Central memory CD8-positive, alpha-beta T cell (primary cell): ENCODE data around the gene ANGPTL8.

Experiments
- ATAC-seq: fragments of 150-1000 bp; cut with Tn5 transposase; replicated peaks from 2 replicates; pipeline ENCODE4 v1.10.0; 2022; ENCODE audit warnings: mild to moderate bottlenecking, moderate FRiP score, moderate number of reproducible peaks; ENCODE audit not compliant: poor library complexity, severe bottlenecking; ENCODE audit errors: extremely low read depth
- DNase-seq, 2 donors: peaks; one replicate each; pipeline ENCODE4 v3.0.0; 2021; ENCODE audit warnings: low spot score in 2 of 2
- H3K27ac Mint-ChIP-seq: one replicate; pipeline ENCODE4 v1.8.0; 2022; ENCODE audit warnings: low read depth, mild to moderate bottlenecking, moderate library complexity, mixed read lengths
- H3K27me3 Mint-ChIP-seq: one replicate; pipeline ENCODE4 v1.8.0; 2022; ENCODE audit warnings: mixed read lengths
- H3K36me3 Mint-ChIP-seq: one replicate; pipeline ENCODE4 v1.8.0; 2022; ENCODE audit warnings: mild to moderate bottlenecking, moderate library complexity, mixed read lengths; ENCODE audit not compliant: insufficient read depth
- H3K4me1 Mint-ChIP-seq: one replicate; pipeline ENCODE4 v1.8.0; 2022; ENCODE audit warnings: mixed read lengths
- H3K4me3 Mint-ChIP-seq: one replicate; pipeline ENCODE4 v1.8.0; 2022; ENCODE audit warnings: mild to moderate bottlenecking, moderate library complexity, mixed read lengths
- H3K9me3 Mint-ChIP-seq: one replicate; pipeline ENCODE4 v1.8.0; 2022; ENCODE audit warnings: mixed read lengths

ANGPTL8 gene

DNA sequence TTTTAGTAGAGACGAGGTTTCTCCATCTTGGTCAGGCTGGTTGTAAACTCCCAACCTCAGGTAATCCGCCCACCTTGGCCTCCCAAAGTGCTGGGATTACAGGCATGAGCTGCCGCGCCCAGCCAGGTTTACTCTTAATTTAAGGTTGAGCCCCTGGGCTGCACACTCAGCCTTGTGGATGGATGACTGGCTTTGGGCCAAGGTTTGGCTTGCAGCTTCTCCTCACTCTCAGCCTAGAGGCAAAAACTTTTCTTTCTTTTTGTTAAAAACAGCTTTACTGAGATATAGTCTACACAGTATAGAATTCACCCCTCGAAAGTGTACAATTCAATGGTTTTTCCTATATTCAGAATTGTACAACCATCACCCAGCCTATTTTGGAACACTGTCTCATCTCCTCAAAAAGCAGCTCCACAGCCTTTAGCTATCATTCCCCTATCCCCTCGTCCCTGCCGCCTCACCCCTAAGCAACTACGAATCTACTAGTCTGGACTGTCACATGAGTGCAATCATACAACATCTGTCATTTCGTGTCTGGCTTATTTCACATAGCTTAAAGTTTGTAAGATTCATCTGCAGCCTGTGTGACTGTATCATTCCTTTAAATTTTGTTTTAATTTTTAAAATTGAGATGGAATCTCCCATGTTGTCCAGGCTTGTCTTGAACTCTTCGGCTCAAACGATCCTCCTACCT, 42.1 kb downstream of the ANGPTL8 start:
- peaks cover 5% of the 10 kb centered on the region for H3K36me3 Mint-ChIP-seq

GRCh38 chr19:11284515-11284914, 45.1 kb downstream of the ANGPTL8 start:
- Mint-ChIP-seq H3K36me3 (peaks cover 5% of the 10 kb centered on the region), H3K4me3 (no peak overlapping the region), H3K9me3 (peaks cover 4% of the 10 kb centered on the region), H3K4me1 (peaks cover 10% of the 10 kb centered on the region), H3K27ac (no peak overlapping the region), H3K27me3 (peaks cover 39% of the 10 kb centered on the region)
- DNase-seq (no peak), ATAC-seq (no peak)

More for the DNA sequence above, 42.1 kb downstream of the ANGPTL8 start:
- peaks cover 12% of the 10 kb centered on the region for H3K4me1 Mint-ChIP-seq
- H3K27me3 Mint-ChIP-seq: peaks cover 26% of the 10 kb centered on the region
- peaks cover 5% of the 10 kb centered on the region for H3K9me3 Mint-ChIP-seq
- no peak for DNase-seq
- no peak overlapping the region for H3K4me3 Mint-ChIP-seq
- ATAC-seq: no peak
- H3K27ac Mint-ChIP-seq: no peak overlapping the region

GRCh38 chr19:11286312-11286974, 47.0 kb downstream of the ANGPTL8 start:
- Mint-ChIP-seq H3K36me3 (no peaks in the 10 kb centered on the region), H3K27ac (no peak overlapping the region), H3K4me3 (no peak overlapping the region), H3K4me1 (peaks cover 4% of the 10 kb centered on the region), H3K27me3 (peaks cover 39% of the 10 kb centered on the region), H3K9me3 (no peaks in the 10 kb centered on the region)
- ATAC-seq (no peak), DNase-seq (no peak)

DNA sequence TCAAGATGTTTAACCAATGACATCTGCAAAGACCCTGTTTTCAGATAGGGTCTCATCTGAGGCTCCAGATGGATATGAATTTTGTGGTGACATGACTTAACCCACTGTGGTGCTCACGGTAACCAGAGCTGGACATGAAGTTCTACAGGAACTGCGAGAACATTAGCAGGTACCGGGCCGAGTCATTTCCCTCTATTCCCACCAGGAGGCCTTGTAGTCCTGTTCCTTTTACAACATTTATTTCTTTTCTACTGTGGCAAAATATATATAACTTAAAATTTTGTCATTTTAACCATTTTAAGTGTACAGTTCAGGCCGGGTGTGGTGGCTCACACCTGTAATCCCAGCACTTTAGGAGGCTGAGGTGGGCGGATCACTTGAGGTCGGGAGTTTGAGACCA, 48.9 kb downstream of the ANGPTL8 start:
- no peaks in the 10 kb centered on the region for H3K9me3 Mint-ChIP-seq
- ATAC-seq (no peak), DNase-seq (no peak)
- no peak overlapping the region for H3K27ac Mint-ChIP-seq
- H3K4me3 Mint-ChIP-seq: no peak overlapping the region
- H3K36me3 Mint-ChIP-seq: no peaks in the 10 kb centered on the region
- no peaks in the 10 kb centered on the region for H3K4me1 Mint-ChIP-seq
- peaks cover 37% of the 10 kb centered on the region for H3K27me3 Mint-ChIP-seq

DNA sequence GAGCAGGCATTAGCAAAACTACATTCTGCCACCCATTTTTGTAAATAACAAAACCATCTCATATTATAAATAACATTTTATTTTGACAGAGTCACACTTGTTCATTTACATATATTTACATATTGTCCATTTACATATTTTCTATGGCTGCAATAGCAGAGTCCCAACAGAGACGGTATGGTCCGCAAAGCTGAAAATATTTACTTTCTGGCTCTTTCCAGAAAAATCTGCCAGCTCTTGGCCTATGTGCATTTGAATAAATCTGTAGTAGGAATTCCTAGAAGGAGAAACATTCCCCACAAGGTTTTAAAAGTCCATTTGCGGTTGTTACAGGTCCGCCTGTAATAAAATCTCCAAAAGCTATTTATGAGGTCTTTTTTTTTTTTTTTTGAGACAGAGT, 50.8 kb downstream of the ANGPTL8 start:
- Mint-ChIP-seq H3K4me1 (peaks cover 8% of the 10 kb centered on the region), H3K27ac (no peak overlapping the region), H3K27me3 (peaks cover 51% of the 10 kb centered on the region), H3K36me3 (no peaks in the 10 kb centered on the region), H3K4me3 (no peak overlapping the region), H3K9me3 (no peaks in the 10 kb centered on the region)
- ATAC-seq: no peak
- DNase-seq: no peak

GRCh38 chr19:11291415-11291814, 52.0 kb downstream of the ANGPTL8 start:
- no peak for ATAC-seq
- H3K27me3 Mint-ChIP-seq: peaks cover 63% of the 10 kb centered on the region
- no peak overlapping the region for H3K27ac Mint-ChIP-seq
- no peaks in the 10 kb centered on the region for H3K36me3 Mint-ChIP-seq
- DNase-seq: no peak
- H3K9me3 Mint-ChIP-seq: no peaks in the 10 kb centered on the region
- H3K4me1 Mint-ChIP-seq: peaks cover 8% of the 10 kb centered on the region
- H3K4me3 Mint-ChIP-seq: no peak overlapping the region
